Measurements from ENCODE around the gene DLGAP4.

DLGAP4 gene

GRCh38 chr20:36310215-36310981 is 4.3 kb downstream of the DLGAP4 start:
- no peak for DNase-seq

- no peak for DNase-seq
Measured at GRCh38 chr20:36311141-36311853, 5.2 kb downstream of the DLGAP4 start.

- no peak for DNase-seq
Measured at GRCh38 chr20:36311854-36312723, 6.0 kb downstream of the DLGAP4 start.

- no peak for DNase-seq
Measured at GRCh38 chr20:36312724-36313441, 6.7 kb downstream of the DLGAP4 start.

- no peak for DNase-seq
Measured at GRCh38 chr20:36313476-36313875, 7.3 kb downstream of the DLGAP4 start.

GRCh38 chr20:36313926-36314325 is 7.8 kb downstream of the DLGAP4 start:
- no peak for DNase-seq

GRCh38 chr20:36314734-36315544 is 8.8 kb downstream of the DLGAP4 start:
- DNase-seq, result no peak

- DNase-seq, result peak; percentile 29
Measured at GRCh38 chr20:36315545-36316351, 9.6 kb downstream of the DLGAP4 start.

- DNase-seq, result no peak
Measured at GRCh38 chr20:36317675-36318074, 11.5 kb downstream of the DLGAP4 start.

GRCh38 chr20:36318166-36318565 is 12.0 kb downstream of the DLGAP4 start:
- DNase-seq, result no peak

- no peak for DNase-seq
Measured at GRCh38 chr20:36319356-36320260, 13.5 kb downstream of the DLGAP4 start.

GRCh38 chr20:36320261-36320897 is 14.2 kb downstream of the DLGAP4 start:
- no peak for DNase-seq

GRCh38 chr20:36320898-36321695 is 15.0 kb downstream of the DLGAP4 start:
- no peak for DNase-seq

GRCh38 chr20:36322131-36322530 is 16.0 kb downstream of the DLGAP4 start:
- no peak for DNase-seq

- DNase-seq, result no peak
Measured at GRCh38 chr20:36330091-36330490, 24.0 kb downstream of the DLGAP4 start.

- peak; percentile 45 for DNase-seq
Measured at GRCh38 chr20:36331209-36331608, 25.1 kb downstream of the DLGAP4 start.

- no peak for DNase-seq
Measured at GRCh38 chr20:36333841-36334240, 27.7 kb downstream of the DLGAP4 start.
